Midbrain (tissue), 1 donor: ENCODE results near the gene CAPN2.
"Not testable (repeated sequence)": the region's sequence is repeated elsewhere in the genome, so short reads cannot be mapped to it uniquely, and the experiment has no call there.

Experiments
- DNase-seq: peaks from one replicate; lab custom pipeline; 2025; lab: John Stamatoyannopoulos, UW

Gene CAPN2

GRCh38 chr1:223739366-223740037 is 27.2 kb downstream of the CAPN2 start:
- no peak for DNase-seq

- not testable (repeated sequence) for DNase-seq
Measured at GRCh38 chr1:223740038-223740736, 27.8 kb downstream of the CAPN2 start.

- DNase-seq: no peak
Measured at GRCh38 chr1:223741861-223742260, 29.5 kb downstream of the CAPN2 start.

GRCh38 chr1:223742856-223743517 is 30.6 kb downstream of the CAPN2 start:
- DNase-seq: no peak

GRCh38 chr1:223745731-223746130 is 33.4 kb downstream of the CAPN2 start:
- no peak for DNase-seq

- DNase-seq: no peak
Measured at GRCh38 chr1:223747838-223748335, 35.5 kb downstream of the CAPN2 start.

GRCh38 chr1:223748405-223748772 is 36.0 kb downstream of the CAPN2 start:
- DNase-seq: no peak

- DNase-seq: peak; percentile 60
Measured at GRCh38 chr1:223748773-223749733, 36.7 kb downstream of the CAPN2 start.

GRCh38 chr1:223750730-223751570 is 38.6 kb downstream of the CAPN2 start:
- no peak for DNase-seq

- DNase-seq: no peak
Measured at GRCh38 chr1:223751696-223752095, 39.4 kb downstream of the CAPN2 start.

- DNase-seq: no peak
Measured at GRCh38 chr1:223752721-223753515, 40.6 kb downstream of the CAPN2 start.

- DNase-seq: no peak
Measured at GRCh38 chr1:223754681-223755431, 42.5 kb downstream of the CAPN2 start.

GRCh38 chr1:223755432-223755792 is 43.1 kb downstream of the CAPN2 start:
- no peak for DNase-seq

- peak; percentile 84 for DNase-seq
Measured at GRCh38 chr1:223755992-223756775, 43.8 kb downstream of the CAPN2 start.

GRCh38 chr1:223756806-223757700 is 44.7 kb downstream of the CAPN2 start:
- no peak for DNase-seq

GRCh38 chr1:223758734-223759133 is 46.4 kb downstream of the CAPN2 start:
- no peak for DNase-seq

- DNase-seq: no peak
Measured at GRCh38 chr1:223759273-223759672, 46.9 kb downstream of the CAPN2 start.

- no peak for DNase-seq
Measured at GRCh38 chr1:223760833-223761232, 48.5 kb downstream of the CAPN2 start.
